Skeletal muscle satellite cell (primary cell): Measurements from ENCODE around the gene ATXN7L2.
A peak's percentile ranks its signal among the peaks of the same experiment; 100 is the strongest.
"Not testable (repeated sequence)": the region's sequence is repeated elsewhere in the genome, so short reads cannot be mapped to it uniquely, and the experiment has no call there.

Experiments used
- H3K27me3 ChIP-seq: 2 replicates; pipeline ENCODE4 v1.7.0; 2013; ENCODE audit warnings: low read length; ENCODE audit not compliant: control insufficient read depth, insufficient read depth
- H3K36me3 ChIP-seq: 2 replicates; pipeline ENCODE4 v1.7.0; 2013; ENCODE audit warnings: mild to moderate bottlenecking, control low read depth, low read length; ENCODE audit not compliant: insufficient read depth
- H3K4me1 ChIP-seq: 2 replicates; pipeline ENCODE4 v1.7.0; 2013; ENCODE audit warnings: low read length; ENCODE audit not compliant: control insufficient read depth, insufficient read depth
- H3K4me2 ChIP-seq: 2 replicates; pipeline ENCODE4 v1.7.0; 2013; ENCODE audit warnings: mild to moderate bottlenecking, low read length
- H3K4me3 ChIP-seq: 2 replicates; pipeline ENCODE4 v1.7.0; 2013; ENCODE audit warnings: low read length
- H3K9ac ChIP-seq: 2 replicates; pipeline ENCODE4 v1.7.0; 2013; ENCODE audit warnings: mild to moderate bottlenecking, low read depth, low read length, moderate library complexity
- H3K9me3 ChIP-seq: replicated peaks from 2 replicates; pipeline ENCODE4 v1.7.0; 2013; ENCODE audit warnings: mild to moderate bottlenecking, control low read depth, low read length

ATXN7L2 gene

DNA sequence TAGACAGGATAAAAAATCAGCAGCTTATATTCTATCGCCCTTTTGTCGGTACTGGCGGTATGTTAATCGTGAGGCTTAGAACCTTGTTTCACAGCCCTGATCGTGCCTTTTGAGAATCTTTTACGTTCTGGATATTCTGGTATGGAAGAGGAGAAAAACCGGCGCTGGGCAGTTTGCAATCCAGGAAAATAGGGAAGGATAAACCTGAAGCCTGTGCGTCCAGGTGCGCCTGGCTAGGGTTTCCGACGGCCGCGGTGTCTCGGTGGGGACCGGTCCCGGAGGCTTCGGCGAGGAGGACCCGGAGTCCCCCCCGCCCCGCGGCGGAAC lies 17.6 kb upstream of the ATXN7L2 start:
- Histone ChIP-seq H3K4me1 (peaks cover 4% of the 10 kb centered on the region), H3K9ac (peak overlapping the region; percentile 31), H3K36me3 (no peaks in the 10 kb centered on the region), H3K4me3 (peak overlapping the region; percentile 70), H3K9me3 (no peaks in the 10 kb centered on the region), H3K27me3 (peaks cover 78% of the 10 kb centered on the region), H3K4me2 (peak overlapping the region; percentile 78)

DNA sequence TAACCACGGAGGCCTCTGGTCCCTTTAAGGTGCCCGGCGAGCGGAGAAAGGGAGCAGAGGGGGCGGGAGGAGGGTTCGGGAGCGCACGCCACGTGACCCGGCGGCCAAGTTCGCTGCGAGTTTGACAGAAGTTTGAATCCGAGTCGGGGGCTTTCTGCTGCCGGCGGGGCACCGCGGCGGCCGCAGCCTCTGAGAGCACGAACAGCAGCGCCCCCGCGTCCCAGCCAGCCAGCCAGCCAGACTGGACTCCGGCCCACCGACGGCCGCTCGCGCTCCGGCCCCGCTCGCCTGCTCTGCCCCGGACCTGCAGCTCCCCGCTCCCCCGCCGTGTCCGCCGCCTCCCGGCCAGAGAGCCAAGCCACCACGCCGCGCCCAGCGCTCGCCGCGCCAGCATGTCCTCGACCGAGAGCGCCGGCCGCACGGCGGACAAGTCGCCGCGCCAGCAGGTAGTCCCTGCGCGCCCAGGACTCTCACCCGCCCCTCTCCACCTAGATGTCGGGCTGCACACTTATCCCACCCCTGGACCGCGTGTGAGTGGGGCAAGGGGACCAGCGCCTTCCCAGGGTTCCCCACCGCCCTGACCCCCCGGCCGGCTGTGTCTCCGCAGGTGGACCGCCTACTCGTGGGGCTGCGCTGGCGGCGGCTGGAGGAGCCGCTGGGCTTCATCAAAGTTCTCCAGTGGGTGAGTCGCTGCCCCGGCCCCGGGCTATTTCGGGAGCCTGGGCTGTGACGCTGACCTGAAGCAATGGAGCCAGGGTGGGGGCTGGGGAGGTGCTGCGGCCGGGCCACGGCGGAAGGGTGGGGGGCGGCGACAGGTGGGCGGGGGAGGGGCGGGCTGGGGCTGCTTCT lies 17.0 kb upstream of the ATXN7L2 start, which contains the start of gene SYPL2:
SYPL2 (plus strand) TSS at position 95 of the 849 bp plus-strand sequence; CDS start at position 393, 298 bp downstream.
- Histone ChIP-seq H3K4me3 (peak within 1 kb of the TSS; percentile 70), H3K27me3 (peaks cover 80% of the 10 kb centered on the region), H3K9ac (peak within 1 kb of the TSS; percentile 31), H3K4me1 (peaks cover 4% of the 10 kb centered on the region), H3K9me3 (no peaks in the 10 kb centered on the region), H3K36me3 (no peaks in the 10 kb centered on the region), H3K4me2 (peak within 1 kb of the TSS; percentile 78)

DNA sequence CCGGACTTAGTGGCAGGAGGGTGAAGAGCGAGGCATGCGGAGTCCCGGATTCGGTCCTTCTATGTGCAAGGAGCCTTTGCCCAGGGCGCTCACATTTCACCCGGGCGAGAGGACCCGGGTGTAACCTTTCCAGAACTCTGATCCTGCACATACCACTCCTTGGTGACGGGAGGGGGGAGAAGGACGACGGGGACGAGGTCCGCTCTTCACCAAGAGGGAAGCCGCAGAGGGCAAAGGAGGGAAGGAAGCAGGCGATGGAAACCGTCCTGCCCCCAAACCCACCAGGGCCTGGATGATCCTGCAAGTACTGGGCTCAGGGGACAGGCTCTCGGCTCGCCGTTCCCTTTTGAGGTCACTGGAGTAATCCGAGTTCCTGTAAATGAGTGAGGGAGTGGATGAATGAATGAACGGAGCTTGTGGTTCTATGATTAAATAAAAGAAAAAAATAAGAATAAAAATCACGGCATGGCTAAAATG lies 16.4 kb upstream of the ATXN7L2 start:
- Histone ChIP-seq H3K4me2 (no peak overlapping the region), H3K4me3 (no peak overlapping the region), H3K4me1 (peaks cover 4% of the 10 kb centered on the region), H3K27me3 (peaks cover 87% of the 10 kb centered on the region), H3K9me3 (no peaks in the 10 kb centered on the region), H3K36me3 (no peaks in the 10 kb centered on the region), H3K9ac (no peak overlapping the region)

DNA sequence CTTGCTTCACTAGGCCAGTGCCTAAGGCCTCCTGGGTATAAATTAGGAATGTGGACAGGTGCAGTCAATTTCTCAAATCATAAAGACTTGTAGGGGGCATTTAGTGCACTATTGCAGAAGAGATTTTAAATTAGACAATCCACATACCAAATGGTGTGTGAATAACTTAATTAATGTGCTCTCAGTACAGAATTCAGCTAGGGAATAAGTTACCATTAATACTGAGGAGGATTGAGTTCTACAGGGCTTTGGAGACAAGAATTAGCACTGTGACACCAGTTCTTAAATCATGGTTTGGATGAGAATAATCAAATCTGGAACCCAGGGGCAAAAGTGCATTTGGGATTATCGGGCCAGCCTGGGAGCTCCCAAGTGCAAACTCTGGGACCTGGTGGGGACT lies 15.6 kb upstream of the ATXN7L2 start:
- peaks cover 87% of the 10 kb centered on the region for H3K27me3 ChIP-seq
- no peaks in the 10 kb centered on the region for H3K36me3 ChIP-seq
- H3K4me2 ChIP-seq: no peak overlapping the region

DNA sequence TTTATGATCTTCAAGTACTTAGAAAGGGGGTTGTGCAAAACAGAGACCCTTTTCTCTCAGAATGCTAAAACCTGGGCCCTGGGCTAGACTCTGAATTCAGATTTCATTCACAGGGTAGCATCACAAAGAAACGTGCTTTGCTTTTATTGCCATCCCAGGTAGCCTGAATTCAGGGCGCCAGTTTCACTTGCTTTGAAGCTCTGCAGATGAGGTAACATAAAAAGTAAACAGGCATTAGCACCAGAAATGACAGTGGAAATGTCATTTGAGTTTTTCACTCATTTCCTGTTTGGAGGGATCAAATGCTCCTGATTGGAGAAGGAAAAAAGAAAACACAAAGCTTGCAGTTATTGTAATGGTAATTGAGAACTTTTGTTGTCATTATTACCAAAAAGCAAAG lies 14.8 kb upstream of the ATXN7L2 start:
- peaks cover 90% of the 10 kb centered on the region for H3K27me3 ChIP-seq

More for the DNA sequence above, 15.6 kb upstream of the ATXN7L2 start:
- Histone ChIP-seq H3K9ac (no peak overlapping the region), H3K9me3 (no peaks in the 10 kb centered on the region), H3K4me3 (no peak overlapping the region), H3K4me1 (peaks cover 4% of the 10 kb centered on the region)

GRCh38 chr1:109470245-109470644 lies 13.5 kb upstream of the ATXN7L2 start:
- Histone ChIP-seq H3K9ac (no peak overlapping the region), H3K4me2 (no peak overlapping the region), H3K36me3 (no peaks in the 10 kb centered on the region), H3K27me3 (peaks cover 87% of the 10 kb centered on the region), H3K4me1 (peaks cover 4% of the 10 kb centered on the region), H3K4me3 (no peak overlapping the region), H3K9me3 (no peaks in the 10 kb centered on the region)

More for the DNA sequence above, 14.8 kb upstream of the ATXN7L2 start:
- Histone ChIP-seq H3K9ac (no peak overlapping the region), H3K36me3 (no peaks in the 10 kb centered on the region), H3K4me3 (no peak overlapping the region), H3K4me1 (peaks cover 4% of the 10 kb centered on the region), H3K9me3 (no peaks in the 10 kb centered on the region), H3K4me2 (no peak overlapping the region)

DNA sequence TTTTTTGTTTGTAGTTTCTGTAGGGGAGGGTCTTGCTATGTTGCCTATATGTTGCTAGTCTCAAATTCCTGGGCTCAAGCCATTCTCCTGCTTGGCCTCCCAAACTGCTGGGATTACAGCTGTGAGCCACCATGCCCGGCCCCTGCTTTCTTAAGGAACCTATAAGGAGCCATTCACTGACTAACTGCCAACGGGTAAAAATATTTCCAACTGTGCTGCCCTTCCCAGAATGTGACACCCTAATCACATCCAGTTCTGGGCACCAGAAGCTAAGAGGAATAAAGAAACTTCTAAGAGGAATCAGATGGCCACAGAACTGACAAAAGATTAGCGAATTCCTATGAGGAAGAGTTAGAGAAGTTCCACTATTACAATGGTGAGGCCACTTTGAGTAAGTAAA lies 10.9 kb upstream of the ATXN7L2 start:
- Histone ChIP-seq H3K36me3 (no peaks in the 10 kb centered on the region), H3K9ac (no peak overlapping the region), H3K27me3 (peaks cover 79% of the 10 kb centered on the region), H3K4me3 (no peak overlapping the region), H3K9me3 (no peaks in the 10 kb centered on the region), H3K4me1 (no peaks in the 10 kb centered on the region), H3K4me2 (no peak overlapping the region)

GRCh38 chr1:109473284-109474057 lies 10.2 kb upstream of the ATXN7L2 start:
- H3K27me3 ChIP-seq: peaks cover 79% of the 10 kb centered on the region
- not testable (repeated sequence) for H3K4me2 ChIP-seq, H3K4me1 ChIP-seq, H3K4me3 ChIP-seq, H3K9ac ChIP-seq, H3K36me3 ChIP-seq, H3K9me3 ChIP-seq

DNA sequence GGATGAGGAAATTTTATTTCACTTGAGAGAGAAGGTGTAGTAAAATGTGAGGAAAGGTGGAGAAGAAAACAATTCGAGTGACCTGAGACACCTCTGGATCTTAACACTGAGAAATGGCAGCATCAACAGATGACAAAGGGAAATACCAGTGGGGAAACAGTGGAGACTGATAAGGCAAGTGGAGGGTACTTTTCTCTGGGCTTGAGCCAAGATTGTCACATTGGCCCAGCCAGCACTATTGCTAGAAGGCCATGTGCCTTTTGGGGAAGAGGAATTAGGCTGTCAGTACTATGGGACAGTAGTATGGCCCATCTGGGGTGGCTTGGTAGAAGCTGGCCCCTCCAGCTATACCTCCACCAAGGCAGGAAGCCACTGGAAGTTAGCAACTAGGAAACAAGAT lies 9.0 kb upstream of the ATXN7L2 start:
- Histone ChIP-seq H3K4me2 (no peak overlapping the region), H3K4me3 (no peak overlapping the region), H3K4me1 (no peaks in the 10 kb centered on the region), H3K27me3 (peaks cover 82% of the 10 kb centered on the region), H3K9me3 (no peaks in the 10 kb centered on the region), H3K9ac (no peak overlapping the region), H3K36me3 (no peaks in the 10 kb centered on the region)

- H3K9ac ChIP-seq: no peak overlapping the region
- no peak overlapping the region for H3K4me3 ChIP-seq
- H3K4me2 ChIP-seq: no peak overlapping the region
- no peaks in the 10 kb centered on the region for H3K4me1 ChIP-seq
- H3K9me3 ChIP-seq: no peaks in the 10 kb centered on the region
- peaks cover 82% of the 10 kb centered on the region for H3K27me3 ChIP-seq
- H3K36me3 ChIP-seq: no peaks in the 10 kb centered on the region
Measured at GRCh38 chr1:109475261-109475660, 8.4 kb upstream of the ATXN7L2 start.

- Histone ChIP-seq H3K4me3 (no peak overlapping the region), H3K9ac (no peak overlapping the region), H3K4me1 (no peaks in the 10 kb centered on the region), H3K27me3 (peaks cover 78% of the 10 kb centered on the region), H3K9me3 (no peaks in the 10 kb centered on the region), H3K4me2 (no peak overlapping the region), H3K36me3 (no peaks in the 10 kb centered on the region)
Measured at GRCh38 chr1:109476825-109477224, 6.9 kb upstream of the ATXN7L2 start.
